Chondrocyte (in vitro differentiated cells): ENCODE results near the gene RNF38. TPM values are rescaled to one million over a fixed set of nuclear protein-coding genes. Genes with fewer than 3 reads are reported as not detected.
A peak's percentile ranks its signal among the peaks of the same experiment; 100 is the strongest.
"Not testable (repeated sequence)": the region's sequence is repeated elsewhere in the genome, so short reads cannot be mapped to it uniquely, and the experiment has no call there.

Experiments used
- DNase-seq: peaks from one replicate; pipeline ENCODE4 v3.0.0; 2021; ENCODE audit warnings: mixed read lengths, low spot score
- H3K27ac Mint-ChIP-seq: one replicate; pipeline ENCODE4 v1.8.0; 2021; ENCODE audit warnings: mild to moderate bottlenecking, moderate library complexity, mixed read lengths; ENCODE audit not compliant: unreplicated experiment
- H3K27me3 Mint-ChIP-seq: 2 replicates; pipeline ENCODE4 v1.8.0; 2021; ENCODE audit warnings: low read depth, mixed read lengths
- H3K36me3 Mint-ChIP-seq: 2 replicates; pipeline ENCODE4 v1.8.0; 2021; ENCODE audit warnings: low read depth, mixed read lengths
- H3K4me1 Mint-ChIP-seq: 2 replicates; pipeline ENCODE4 v1.8.0; 2021; ENCODE audit warnings: low read depth, mild to moderate bottlenecking, mixed read lengths
- H3K4me3 Mint-ChIP-seq: one replicate; pipeline ENCODE4 v1.8.0; 2021; ENCODE audit warnings: mild to moderate bottlenecking, moderate library complexity, mixed read lengths; ENCODE audit not compliant: unreplicated experiment
- H3K9me3 Mint-ChIP-seq: 2 replicates; pipeline ENCODE4 v1.8.0; 2021; ENCODE audit warnings: low read depth, mixed read lengths
- total RNA-seq: library from RNA; stranded (reverse); gene quantifications from 3 replicates; pipeline ENCODE4 v1.2.1, GENCODE V29; 2021
- TF ChIP-seq, protein P1 (sequence below): fragments of 200-600 bp; sonication (generic); IDR thresholded peaks from 2 replicates; pipeline ENCODE4 v1.5.0; 2021; ENCODE audit warnings: antibody characterized with exemption, mild to moderate bottlenecking, moderate library complexity

RNF38 gene
- total RNA-seq, 1 donor from 2014 or later: 22.6 TPM

DNA sequence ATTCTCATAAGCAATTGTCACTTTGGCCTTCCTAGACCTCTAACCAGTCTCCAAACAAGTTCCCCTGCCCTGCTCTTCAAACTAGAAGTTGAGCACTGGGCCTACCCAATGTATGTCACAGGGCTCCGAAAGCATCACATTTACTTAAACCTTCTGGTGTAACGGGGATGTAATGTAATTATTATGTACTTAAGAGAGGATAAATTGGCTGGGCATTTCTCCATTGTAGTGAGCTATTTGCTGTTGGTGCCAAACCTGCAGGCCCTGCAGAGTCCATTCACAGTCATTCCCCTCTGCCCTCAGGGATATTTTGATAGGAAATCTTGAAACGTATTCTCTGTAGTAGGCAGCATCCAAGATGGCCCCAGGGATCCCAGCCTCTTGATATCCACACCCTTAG lies 77.6 kb downstream of the RNF38 start:
- no peaks in the 10 kb centered on the region for H3K27me3 Mint-ChIP-seq
- H3K9me3 Mint-ChIP-seq: peaks cover 12% of the 10 kb centered on the region
- no peaks in the 10 kb centered on the region for H3K36me3 Mint-ChIP-seq
- no peak for DNase-seq
- no peak overlapping the region for H3K27ac Mint-ChIP-seq
- TF ChIP-seq, protein P1, sequence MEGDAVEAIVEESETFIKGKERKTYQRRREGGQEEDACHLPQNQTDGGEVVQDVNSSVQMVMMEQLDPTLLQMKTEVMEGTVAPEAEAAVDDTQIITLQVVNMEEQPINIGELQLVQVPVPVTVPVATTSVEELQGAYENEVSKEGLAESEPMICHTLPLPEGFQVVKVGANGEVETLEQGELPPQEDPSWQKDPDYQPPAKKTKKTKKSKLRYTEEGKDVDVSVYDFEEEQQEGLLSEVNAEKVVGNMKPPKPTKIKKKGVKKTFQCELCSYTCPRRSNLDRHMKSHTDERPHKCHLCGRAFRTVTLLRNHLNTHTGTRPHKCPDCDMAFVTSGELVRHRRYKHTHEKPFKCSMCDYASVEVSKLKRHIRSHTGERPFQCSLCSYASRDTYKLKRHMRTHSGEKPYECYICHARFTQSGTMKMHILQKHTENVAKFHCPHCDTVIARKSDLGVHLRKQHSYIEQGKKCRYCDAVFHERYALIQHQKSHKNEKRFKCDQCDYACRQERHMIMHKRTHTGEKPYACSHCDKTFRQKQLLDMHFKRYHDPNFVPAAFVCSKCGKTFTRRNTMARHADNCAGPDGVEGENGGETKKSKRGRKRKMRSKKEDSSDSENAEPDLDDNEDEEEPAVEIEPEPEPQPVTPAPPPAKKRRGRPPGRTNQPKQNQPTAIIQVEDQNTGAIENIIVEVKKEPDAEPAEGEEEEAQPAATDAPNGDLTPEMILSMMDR: no peak
- no peak overlapping the region for H3K4me3 Mint-ChIP-seq
- H3K4me1 Mint-ChIP-seq: peaks cover 29% of the 10 kb centered on the region

DNA sequence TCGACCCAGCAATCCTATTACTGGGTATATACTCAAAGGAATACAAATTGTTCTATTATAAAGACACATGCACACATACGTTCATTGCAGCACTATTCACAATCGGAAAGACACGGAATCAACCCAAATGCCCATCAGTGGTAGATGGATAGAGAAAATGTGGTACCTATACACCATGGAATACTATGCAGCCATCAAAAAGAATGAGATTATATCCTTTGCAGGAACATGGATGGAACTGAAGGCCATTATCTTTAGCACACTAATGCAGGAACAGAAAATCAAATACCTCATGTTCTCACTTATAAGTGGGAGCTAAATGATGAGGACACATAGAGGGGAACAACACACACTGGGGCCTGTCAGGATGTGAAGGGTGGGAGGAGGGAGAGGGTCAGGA lies 78.2 kb downstream of the RNF38 start:
- H3K36me3 Mint-ChIP-seq, H3K4me3 Mint-ChIP-seq, H3K27me3 Mint-ChIP-seq, DNase-seq, H3K27ac Mint-ChIP-seq: not testable (repeated sequence)
- H3K4me1 Mint-ChIP-seq: peaks cover 28% of the 10 kb centered on the region
- H3K9me3 Mint-ChIP-seq: peaks cover 12% of the 10 kb centered on the region

DNA sequence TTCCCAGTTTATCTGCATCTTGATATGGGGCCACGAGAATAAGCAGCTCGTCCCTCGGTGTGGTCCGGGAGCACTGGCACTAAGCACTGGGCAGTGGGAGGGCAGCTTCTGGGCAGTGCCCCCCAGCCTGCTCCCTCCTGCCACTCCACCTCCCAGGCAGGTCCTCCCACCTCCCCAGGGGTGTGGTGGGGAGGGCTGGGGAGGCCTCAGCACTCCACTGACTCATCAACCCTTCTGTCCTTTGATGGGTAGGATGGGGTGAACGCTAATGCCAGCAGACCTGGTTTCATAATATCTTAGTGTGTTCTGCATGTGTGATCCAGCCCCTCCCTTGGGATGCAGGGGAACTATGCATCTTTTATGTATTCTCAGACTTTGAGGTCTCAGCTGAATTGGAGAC lies 79.6 kb downstream of the RNF38 start:
- no peak overlapping the region for H3K4me3 Mint-ChIP-seq
- no peak for DNase-seq
- no peak overlapping the region for H3K27ac Mint-ChIP-seq
- TF ChIP-seq, protein P1: no peak
- no peaks in the 10 kb centered on the region for H3K36me3 Mint-ChIP-seq
- H3K4me1 Mint-ChIP-seq: peaks cover 39% of the 10 kb centered on the region
- H3K27me3 Mint-ChIP-seq: no peaks in the 10 kb centered on the region
- H3K9me3 Mint-ChIP-seq: peaks cover 12% of the 10 kb centered on the region

DNA sequence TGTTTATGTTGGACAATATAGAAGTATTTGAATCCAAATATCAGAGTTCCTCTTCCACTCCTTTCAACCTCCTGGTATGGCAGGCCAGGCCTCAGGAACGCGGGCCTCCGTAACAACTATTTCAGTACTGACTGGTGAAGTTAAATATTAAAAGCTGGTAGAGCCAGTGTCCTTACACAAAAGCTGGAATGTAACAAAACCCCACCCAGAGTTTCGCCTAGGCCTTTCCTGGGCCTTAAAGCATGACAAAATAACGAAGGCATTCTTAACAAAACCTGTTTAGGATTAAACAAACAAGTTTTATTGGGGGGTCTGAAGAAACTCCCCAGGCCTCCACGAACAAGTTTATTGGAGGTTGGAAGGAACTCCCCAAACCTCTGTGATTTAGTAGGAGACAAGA lies 80.3 kb downstream of the RNF38 start:
- Mint-ChIP-seq H3K9me3 (peaks cover 12% of the 10 kb centered on the region), H3K4me1 (peaks cover 41% of the 10 kb centered on the region), H3K27me3 (no peaks in the 10 kb centered on the region)

DNA sequence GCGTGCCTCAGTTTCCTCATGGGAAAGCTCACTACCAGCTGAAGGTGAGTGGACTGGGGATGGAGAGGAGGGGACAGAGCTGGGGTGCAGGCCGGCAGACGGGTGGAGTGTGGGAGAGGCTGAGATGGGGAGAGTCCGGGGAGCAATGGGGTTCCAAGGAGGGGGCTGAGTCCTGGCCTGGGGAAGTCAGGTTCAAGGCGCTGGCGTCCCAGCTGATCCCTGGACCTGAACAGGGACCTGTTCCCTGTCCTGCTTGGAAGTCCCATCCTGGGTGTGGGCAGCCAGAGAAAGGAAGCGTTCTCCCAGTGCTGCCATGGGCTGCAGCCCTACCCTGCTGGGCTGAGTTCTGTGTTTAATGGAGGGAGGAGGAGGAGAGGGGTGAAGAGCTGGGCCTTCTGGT lies 80.9 kb downstream of the RNF38 start:
- Mint-ChIP-seq H3K36me3 (no peaks in the 10 kb centered on the region), H3K9me3 (peaks cover 12% of the 10 kb centered on the region), H3K27ac (peak overlapping the region; percentile 65), H3K27me3 (no peaks in the 10 kb centered on the region), H3K4me3 (no peak overlapping the region), H3K4me1 (peaks cover 44% of the 10 kb centered on the region)
- DNase-seq: no peak
- TF ChIP-seq, protein P1: no peak

More for the DNA sequence above, 80.3 kb downstream of the RNF38 start:
- no peak overlapping the region for H3K4me3 Mint-ChIP-seq
- no peak for DNase-seq
- no peaks in the 10 kb centered on the region for H3K36me3 Mint-ChIP-seq
- TF ChIP-seq, protein P1: no peak
- peak overlapping the region; percentile 88 for H3K27ac Mint-ChIP-seq

DNA sequence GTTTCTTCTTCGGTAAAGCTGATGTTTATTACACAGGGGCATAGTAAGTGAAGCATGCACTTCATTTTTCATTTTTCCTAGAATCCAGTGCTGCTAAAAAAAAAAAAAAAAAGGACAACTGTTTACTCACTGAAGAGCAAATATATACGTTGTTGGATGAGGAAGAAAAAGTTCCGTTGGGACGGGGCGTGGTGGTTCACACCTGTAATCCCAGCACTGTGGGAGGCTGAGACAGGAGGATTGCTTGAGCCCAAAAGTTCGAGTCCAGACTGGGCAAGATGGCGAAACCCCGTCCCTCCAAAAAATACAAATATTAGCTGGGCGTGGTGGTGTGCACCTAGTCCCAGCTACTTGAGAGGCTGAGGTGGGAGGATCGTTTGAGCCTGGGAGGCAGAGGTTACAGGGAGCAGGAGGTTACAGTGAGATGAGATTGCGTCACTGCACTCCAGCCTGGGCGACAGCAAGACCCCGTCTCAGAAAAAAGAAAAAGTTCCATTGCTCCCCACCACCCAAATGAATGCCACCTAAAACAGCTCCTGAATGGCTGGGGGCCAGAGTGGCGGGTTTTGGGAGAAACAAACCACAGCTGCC lies 81.8 kb downstream of the RNF38 start:
- H3K27ac Mint-ChIP-seq: no peak overlapping the region
- H3K4me3 Mint-ChIP-seq: no peak overlapping the region
- H3K9me3 Mint-ChIP-seq: peaks cover 12% of the 10 kb centered on the region
- peaks cover 48% of the 10 kb centered on the region for H3K4me1 Mint-ChIP-seq
- TF ChIP-seq, protein P1: no peak
- H3K27me3 Mint-ChIP-seq: no peaks in the 10 kb centered on the region
- no peak for DNase-seq
- peaks cover 1% of the 10 kb centered on the region for H3K36me3 Mint-ChIP-seq
